Mononuclear cell (primary cell): ENCODE data around the gene C14orf119. TPM values are rescaled to one million over a fixed set of nuclear protein-coding genes. Genes with fewer than 3 reads are reported as not detected.

Experiments used
- H3K27me3 ChIP-seq: 2 replicates; pipeline ENCODE4 v1.6.0; 2011; ENCODE audit warnings: low read length, control low read depth; ENCODE audit not compliant: insufficient read depth
- H3K4me1 ChIP-seq: 2 replicates; pipeline ENCODE4 v1.5.1; 2011; ENCODE audit warnings: mild to moderate bottlenecking, low read length, control low read depth; ENCODE audit not compliant: insufficient read depth
- H3K4me3 ChIP-seq: 2 replicates; pipeline ENCODE4 v1.5.1; 2011; ENCODE audit warnings: mild to moderate bottlenecking, low read length, moderate library complexity
- H3K9me3 ChIP-seq: 2 replicates; pipeline ENCODE4 v1.5.1; 2011; ENCODE audit warnings: low read depth, mild to moderate bottlenecking, control low read depth, low read length
- total RNA-seq: library from RNA; depleted of rRNA; stranded (reverse); fragments of >200 nt; gene quantifications from one replicate; pipeline ENCODE4 v1.2.3, GENCODE V29; 2012

Gene C14orf119
- total RNA-seq, 1 donor, result 5.2 TPM

- Histone ChIP-seq H3K4me1 (peaks cover 7% of the 10 kb centered on the region), H3K27me3 (no peaks in the 10 kb centered on the region), H3K9me3 (no peaks in the 10 kb centered on the region), H3K4me3 (no peak overlapping the region)
Measured at GRCh38 chr14:23148591-23149249, 53.4 kb downstream of the C14orf119 start.

DNA sequence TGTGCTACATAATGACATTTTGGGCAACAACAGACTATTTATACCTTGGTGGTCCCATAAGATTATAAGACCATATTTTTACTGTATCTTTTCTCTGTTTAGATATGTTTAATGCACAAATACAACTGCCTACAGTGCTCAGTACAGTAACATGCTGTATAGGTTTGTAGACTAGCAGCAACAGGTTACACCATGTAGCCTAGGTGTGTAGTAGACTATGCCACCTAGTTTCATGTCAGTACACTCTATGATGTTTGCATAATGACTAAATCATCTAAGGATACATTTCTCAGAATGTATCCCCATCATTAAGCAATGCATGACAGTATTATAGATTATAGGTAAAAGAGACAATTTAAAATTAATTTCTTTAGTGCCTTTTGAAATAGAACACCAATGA lies 54.4 kb downstream of the C14orf119 start:
- Histone ChIP-seq H3K9me3 (no peaks in the 10 kb centered on the region), H3K4me1 (peaks cover 18% of the 10 kb centered on the region), H3K4me3 (no peak overlapping the region), H3K27me3 (no peaks in the 10 kb centered on the region)

Other genes starting within 250 kb of the C14orf119 start
- 46.7 TPM for gene LRP10, start 223.8 kb upstream of the C14orf119 start, total RNA-seq
- gene REM2, start 212.3 kb upstream of the C14orf119 start, total RNA-seq, result 2.1 TPM
- 122 TPM for gene RBM23, start 176.4 kb upstream of the C14orf119 start, total RNA-seq
- 8.2 TPM for gene PRMT5, start 166.1 kb upstream of the C14orf119 start, total RNA-seq
- gene HAUS4, start 138.4 kb upstream of the C14orf119 start, total RNA-seq, result 41.2 TPM
- gene AJUBA, start 113.0 kb upstream of the C14orf119 start, total RNA-seq, result 0.21 TPM
- 6.9 TPM for gene C14orf93, start 85.4 kb upstream of the C14orf119 start, total RNA-seq
- gene PSMB5, start 60.6 kb upstream of the C14orf119 start, total RNA-seq, result 13.2 TPM
- not detected for gene PSMB11, start 53.3 kb upstream of the C14orf119 start, total RNA-seq
- gene CDH24, start 38.0 kb upstream of the C14orf119 start, total RNA-seq, result 0.63 TPM
- 123 TPM for gene ACIN1, start 369 bp upstream of the C14orf119 start, total RNA-seq
- gene CIROP, start 9.5 kb downstream of the C14orf119 start, total RNA-seq, result not detected
- 0.21 TPM for gene CEBPE, start 23.8 kb downstream of the C14orf119 start, total RNA-seq
- gene SLC7A8, start 88.2 kb downstream of the C14orf119 start, total RNA-seq, result 0.21 TPM
- gene RNF212B, start 142.4 kb downstream of the C14orf119 start, total RNA-seq, result 0.10 TPM
- gene HOMEZ, start 190.6 kb downstream of the C14orf119 start, total RNA-seq, result 1.5 TPM
- 12.5 TPM for gene PPP1R3E, start 207.4 kb downstream of the C14orf119 start, total RNA-seq
- 3.4 TPM for gene BCL2L2, start 211.3 kb downstream of the C14orf119 start, total RNA-seq
- gene PABPN1, start 226.0 kb downstream of the C14orf119 start, total RNA-seq, result 51.0 TPM